ENCODE measurements around the gene WWTR1. TPM values are rescaled to one million over a fixed set of nuclear protein-coding genes. Genes with fewer than 3 reads are reported as not detected.

WWTR1 gene
- total RNA-seq, 1 donor from 2014 or later = 282 TPM

GRCh38 chr3:149615731-149616221, 42.0 kb downstream of the WWTR1 start:
- no peaks in the 10 kb centered on the region for H3K9me3 ChIP-seq
- no peaks in the 10 kb centered on the region for H3K36me3 ChIP-seq
- H3K4me3 ChIP-seq = peak overlapping the region in 1 of 2 donors; percentile 19
- intact Hi-C loops (cut with DNase I) = no loop called here
- H3K4me1 ChIP-seq = peaks cover 17 to 77% of the 10 kb centered on the region in 2 donors
- TF ChIP-seq CTCF (IDR thresholded peaks at IDR 0.05) = no peak
- peak overlapping the region; percentile 85 to 86 for H3K27ac ChIP-seq
- no peak for DNase-seq (ENCODE audit: low spot score in 2 of 2)
- H3K27me3 ChIP-seq = no peaks in the 10 kb centered on the region

GRCh38 chr3:149613988-149614387, 43.8 kb downstream of the WWTR1 start:
- no peak for DNase-seq (ENCODE audit: low spot score in 2 of 2)
- H3K4me3 ChIP-seq = no peak overlapping the region
- no peaks in the 10 kb centered on the region for H3K9me3 ChIP-seq
- no peaks in the 10 kb centered on the region for H3K27me3 ChIP-seq
- H3K27ac ChIP-seq = peak overlapping the region; percentile 29 to 59
- no peaks in the 10 kb centered on the region for H3K36me3 ChIP-seq
- TF ChIP-seq CTCF (IDR thresholded peaks at IDR 0.05) = no peak
- peaks cover 9 to 73% of the 10 kb centered on the region in 2 donors for H3K4me1 ChIP-seq
- intact Hi-C loops (cut with DNase I) = no loop called here

GRCh38 chr3:149612456-149612855, 45.4 kb downstream of the WWTR1 start:
- TF ChIP-seq CTCF (IDR thresholded peaks at IDR 0.05) = no peak
- DNase-seq (ENCODE audit: low spot score in 2 of 2) = no peak
- H3K36me3 ChIP-seq = no peaks in the 10 kb centered on the region
- H3K4me1 ChIP-seq = peaks cover 7 to 66% of the 10 kb centered on the region in 2 donors
- no peaks in the 10 kb centered on the region for H3K27me3 ChIP-seq
- no peak overlapping the region for H3K4me3 ChIP-seq
- no peaks in the 10 kb centered on the region for H3K9me3 ChIP-seq
- intact Hi-C loops (cut with DNase I) = no loop called here
- H3K27ac ChIP-seq = peak overlapping the region in 1 of 2 donors; percentile 59

GRCh38 chr3:149611149-149611548, 46.7 kb downstream of the WWTR1 start:
- Histone ChIP-seq H3K4me3 (no peak overlapping the region), H3K36me3 (no peaks in the 10 kb centered on the region), H3K27me3 (no peaks in the 10 kb centered on the region), H3K9me3 (no peaks in the 10 kb centered on the region), H3K4me1 (peaks cover 0 to 63% of the 10 kb centered on the region in 2 donors), H3K27ac (peak overlapping the region; percentile 52 to 58)
- intact Hi-C loops (cut with DNase I) = no loop called here
- TF ChIP-seq CTCF (IDR thresholded peaks at IDR 0.05) = no peak
- no peak for DNase-seq (ENCODE audit: low spot score in 2 of 2)

- H3K27ac ChIP-seq = peak overlapping the region; percentile 52 to 58
- intact Hi-C loops (cut with DNase I) = no loop called here
- H3K9me3 ChIP-seq = no peaks in the 10 kb centered on the region
- DNase-seq (ENCODE audit: low spot score in 2 of 2) = no peak
- H3K36me3 ChIP-seq = no peaks in the 10 kb centered on the region
- H3K4me1 ChIP-seq = peaks cover 0 to 60% of the 10 kb centered on the region in 2 donors
- no peak overlapping the region for H3K4me3 ChIP-seq
- H3K27me3 ChIP-seq = no peaks in the 10 kb centered on the region
- TF ChIP-seq CTCF (IDR thresholded peaks at IDR 0.05) = no peak
These were observed 47.3 kb downstream of the WWTR1 start for GRCh38 chr3:149610351-149611105.

All from ascending aorta (tissue), 2 donors.